Measurements from ENCODE around the gene CDC20B.
A peak's percentile ranks its signal among the peaks of the same experiment; 100 is the strongest.

CDC20B gene

DNA sequence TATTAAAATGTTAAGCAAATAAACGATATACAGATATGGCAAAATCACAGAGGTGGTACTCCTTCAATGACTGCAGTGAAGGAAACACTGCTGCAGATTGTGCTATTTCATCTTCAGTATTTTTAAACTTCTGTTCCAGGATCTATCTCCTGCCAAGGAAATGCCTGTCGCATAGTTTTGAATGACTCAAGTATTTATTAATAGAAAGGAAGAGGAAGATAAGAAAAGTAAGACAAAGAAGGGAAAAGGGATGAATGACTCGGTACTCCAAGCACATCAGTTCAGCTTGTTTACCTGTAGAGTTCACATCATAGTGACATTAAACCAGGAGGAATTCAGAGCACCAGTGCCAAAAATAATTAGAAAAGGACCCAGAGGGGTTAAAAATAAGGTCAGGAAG, 18.1 kb downstream of the CDC20B start:
- H3K36me3 ChIP-seq, result no peaks in the 10 kb centered on the region
- no peak overlapping the region for H3K27ac ChIP-seq
- H3K27me3 ChIP-seq, result peaks cover 48% of the 10 kb centered on the region
- TF ChIP-seq CTCF (IDR thresholded peaks at IDR 0.05), result no peak
- no peaks in the 10 kb centered on the region for H3K9me3 ChIP-seq
- H3K4me1 ChIP-seq (ENCODE audit: control insufficient read depth in 1 of 2, insufficient read depth in 1 of 2, low read depth in 1 of 2, low read length in 1 of 2), result no peaks in the 10 kb centered on the region
- no peak overlapping the region for H3K4me3 ChIP-seq (ENCODE audit: low read depth in 1 of 2, low read length in 1 of 2)

DNA sequence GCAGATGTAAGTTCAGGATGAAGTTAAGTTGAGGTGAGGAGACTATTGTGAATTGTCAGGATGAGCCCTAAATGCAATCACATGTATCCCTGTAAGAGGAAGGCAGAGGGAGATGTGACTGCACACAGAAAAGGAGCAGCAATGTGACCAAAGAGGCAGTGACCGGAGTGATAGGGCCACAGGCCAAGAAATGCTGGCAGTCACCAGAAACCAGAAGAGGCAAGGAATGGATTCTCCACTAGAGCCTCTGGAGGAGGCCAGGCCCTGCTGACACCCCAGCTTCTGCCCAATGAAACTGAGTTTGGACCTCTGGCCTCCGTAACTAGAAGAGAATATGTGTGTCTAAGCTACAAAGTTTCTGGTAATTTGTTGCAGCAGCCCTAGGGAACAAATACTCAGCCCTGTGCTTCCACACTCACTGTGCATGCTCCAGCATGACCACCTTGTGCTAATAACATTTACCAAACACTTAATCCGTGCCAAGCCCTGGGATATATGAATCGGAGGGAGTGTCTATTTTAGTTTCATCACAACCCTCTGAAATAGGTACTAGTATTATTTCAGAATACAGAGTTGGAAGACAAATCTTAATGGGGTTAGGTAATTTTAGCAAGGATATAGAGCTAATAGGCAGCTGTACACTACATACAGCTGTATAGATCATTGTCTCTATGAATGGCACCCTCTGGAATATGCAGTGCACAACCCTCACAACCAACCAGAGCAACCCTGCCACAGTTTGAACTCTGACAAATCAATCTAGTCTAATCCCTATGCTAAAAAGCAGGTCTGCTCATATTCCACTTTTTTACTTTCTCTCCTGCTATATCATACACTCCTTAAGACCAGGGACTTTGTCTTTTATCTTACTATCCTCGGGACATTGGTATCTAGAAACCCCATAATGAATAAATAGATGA, 20.8 kb downstream of the CDC20B start:
- Histone ChIP-seq H3K4me3 (ENCODE audit: low read depth in 1 of 2, low read length in 1 of 2) (no peak overlapping the region), H3K9me3 (no peaks in the 10 kb centered on the region), H3K36me3 (no peaks in the 10 kb centered on the region), H3K27me3 (peaks cover 35% of the 10 kb centered on the region), H3K27ac (no peak overlapping the region), H3K4me1 (ENCODE audit: control insufficient read depth in 1 of 2, insufficient read depth in 1 of 2, low read depth in 1 of 2, low read length in 1 of 2) (no peaks in the 10 kb centered on the region)
- no peak for TF ChIP-seq CTCF (IDR thresholded peaks at IDR 0.05)

DNA sequence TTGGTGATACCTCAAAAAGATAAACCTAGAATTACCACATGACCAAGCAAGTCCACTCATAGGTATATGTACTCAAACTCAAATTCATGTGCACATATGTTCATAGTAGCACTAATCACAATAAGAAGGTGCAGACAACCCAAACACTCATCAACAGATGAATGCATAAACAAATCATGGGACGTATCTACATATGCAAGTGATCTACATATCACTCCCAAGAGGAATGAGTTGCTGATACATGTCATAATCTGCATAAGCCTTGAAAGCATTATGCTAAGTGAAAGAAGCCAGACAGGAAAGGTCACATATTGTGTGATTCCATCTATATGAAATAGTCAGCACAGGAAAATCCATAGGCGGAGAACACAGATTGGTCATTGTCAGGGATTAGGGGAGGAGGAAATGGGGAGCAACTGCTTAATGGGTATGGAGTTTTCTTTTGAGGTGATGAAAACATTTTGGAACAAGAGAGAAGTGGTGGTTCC, 23.6 kb downstream of the CDC20B start:
- no peaks in the 10 kb centered on the region for H3K36me3 ChIP-seq
- peaks cover 21% of the 10 kb centered on the region for H3K27me3 ChIP-seq
- no peak overlapping the region for H3K27ac ChIP-seq
- H3K4me3 ChIP-seq (ENCODE audit: low read depth in 1 of 2, low read length in 1 of 2), result no peak overlapping the region
- no peaks in the 10 kb centered on the region for H3K4me1 ChIP-seq (ENCODE audit: control insufficient read depth in 1 of 2, insufficient read depth in 1 of 2, low read depth in 1 of 2, low read length in 1 of 2)
- H3K9me3 ChIP-seq, result no peaks in the 10 kb centered on the region
- TF ChIP-seq CTCF (IDR thresholded peaks at IDR 0.05), result no peak

DNA sequence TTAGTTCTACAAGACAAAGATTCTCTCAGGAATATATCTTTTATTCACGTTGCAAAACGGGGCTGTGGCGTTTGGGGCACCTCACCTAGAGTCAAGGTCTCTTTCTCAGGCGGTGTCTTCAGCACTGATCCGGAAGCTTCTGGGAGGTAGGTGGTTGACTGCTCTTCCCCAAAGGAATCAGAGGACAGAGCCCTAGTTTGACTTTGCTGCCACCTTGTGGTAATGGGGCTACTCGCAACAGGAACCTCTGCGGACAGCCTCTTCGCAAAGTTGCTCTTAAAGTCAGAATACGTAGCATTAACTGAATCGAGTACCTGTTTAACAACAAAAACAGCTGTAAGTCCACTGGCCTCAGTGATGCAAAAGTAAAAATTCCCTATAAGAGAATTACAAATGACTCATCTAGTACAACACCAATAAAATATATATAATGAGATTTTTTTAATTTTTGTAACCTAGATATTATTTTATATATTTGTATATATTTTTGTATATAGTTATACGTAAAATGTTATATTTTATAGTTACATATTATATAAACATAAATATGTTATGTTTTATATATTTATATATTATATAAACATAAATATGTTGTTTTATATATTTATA, 26.3 kb downstream of the CDC20B start:
- Histone ChIP-seq H3K27ac (no peak overlapping the region), H3K4me3 (ENCODE audit: low read depth in 1 of 2, low read length in 1 of 2) (no peak overlapping the region), H3K36me3 (no peaks in the 10 kb centered on the region), H3K27me3 (peaks cover 22% of the 10 kb centered on the region), H3K4me1 (ENCODE audit: control insufficient read depth in 1 of 2, insufficient read depth in 1 of 2, low read depth in 1 of 2, low read length in 1 of 2) (no peaks in the 10 kb centered on the region), H3K9me3 (no peaks in the 10 kb centered on the region)
- peak; percentile 70 for TF ChIP-seq CTCF (IDR thresholded peaks at IDR 0.05)

DNA sequence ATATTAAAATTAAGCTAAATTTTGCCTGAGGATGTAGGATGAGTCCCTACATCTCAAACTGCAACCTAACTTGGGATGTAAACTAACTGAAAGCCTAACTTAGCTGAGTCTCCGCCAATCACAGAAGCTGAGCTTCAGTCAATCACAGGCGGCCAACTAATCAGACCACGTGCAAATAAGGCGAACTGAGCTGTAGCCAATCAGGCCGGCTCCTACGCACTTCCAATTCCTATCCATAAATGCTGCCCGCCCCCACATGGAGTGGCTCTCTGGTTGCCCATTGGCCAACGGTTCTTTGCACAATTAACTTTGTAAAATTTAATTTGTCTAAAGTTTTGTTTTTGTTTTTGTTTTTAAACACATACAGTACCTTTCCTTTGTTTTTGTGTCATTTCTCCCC, 26.9 kb downstream of the CDC20B start:
- Histone ChIP-seq H3K4me3 (ENCODE audit: low read depth in 1 of 2, low read length in 1 of 2) (no peak overlapping the region), H3K36me3 (no peaks in the 10 kb centered on the region), H3K27ac (no peak overlapping the region), H3K9me3 (no peaks in the 10 kb centered on the region), H3K4me1 (ENCODE audit: control insufficient read depth in 1 of 2, insufficient read depth in 1 of 2, low read depth in 1 of 2, low read length in 1 of 2) (no peaks in the 10 kb centered on the region), H3K27me3 (peaks cover 22% of the 10 kb centered on the region)
- no peak for TF ChIP-seq CTCF (IDR thresholded peaks at IDR 0.05)

Measured in neutrophil (primary cell).